DND-41 (cell line): ENCODE results near the gene LHX4.

Experiments
- EZH2 ChIP-seq: IDR thresholded peaks from 3 replicates; pipeline ENCODE4 v1.6.1; 2012; ENCODE audit warnings: borderline replicate concordance, low read depth, mild to moderate bottlenecking, moderate library complexity, low read length, inconsistent platforms; ENCODE audit not compliant: severe bottlenecking
- TF ChIP-seq, protein P1 (sequence below): IDR thresholded peaks from 2 replicates; pipeline ENCODE4 v1.5.1; 2012; ENCODE audit warnings: borderline replicate concordance, low read length, moderate library complexity, mild to moderate bottlenecking; ENCODE audit not compliant: poor library complexity, severe bottlenecking; ENCODE audit errors: extremely low read depth

DNA sequence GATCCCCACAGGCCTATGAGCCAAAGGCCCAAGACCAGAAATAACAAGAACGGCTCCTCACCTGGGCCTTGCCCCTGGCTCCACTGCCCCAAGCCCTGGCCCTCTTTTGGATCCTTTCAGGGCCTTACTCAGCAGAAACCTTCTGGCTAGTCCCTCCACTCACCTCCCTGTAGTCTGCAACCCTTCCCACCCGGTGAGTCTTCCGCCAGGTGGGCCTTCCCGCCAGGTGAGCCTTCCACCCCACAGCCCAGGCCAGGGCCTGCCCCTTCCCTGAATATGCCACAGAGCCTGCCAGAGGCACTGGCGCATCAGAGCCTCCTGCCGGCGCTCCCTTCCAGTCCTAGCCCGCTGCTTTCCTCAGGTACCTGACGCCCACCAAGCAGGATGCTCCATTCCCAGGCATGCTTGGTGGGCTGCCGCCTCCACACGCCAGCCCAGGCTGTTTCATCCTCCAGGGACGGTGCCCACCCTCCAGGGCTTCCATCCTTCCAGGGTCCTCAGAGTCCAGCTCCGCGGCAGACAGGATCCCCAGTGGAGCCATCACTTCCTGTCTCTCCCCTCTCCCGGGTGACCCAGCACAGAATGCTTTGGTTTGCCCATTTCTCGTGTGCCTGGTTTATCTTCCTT is 20.9 kb downstream of the LHX4 start:
- TF ChIP-seq, protein P1, sequence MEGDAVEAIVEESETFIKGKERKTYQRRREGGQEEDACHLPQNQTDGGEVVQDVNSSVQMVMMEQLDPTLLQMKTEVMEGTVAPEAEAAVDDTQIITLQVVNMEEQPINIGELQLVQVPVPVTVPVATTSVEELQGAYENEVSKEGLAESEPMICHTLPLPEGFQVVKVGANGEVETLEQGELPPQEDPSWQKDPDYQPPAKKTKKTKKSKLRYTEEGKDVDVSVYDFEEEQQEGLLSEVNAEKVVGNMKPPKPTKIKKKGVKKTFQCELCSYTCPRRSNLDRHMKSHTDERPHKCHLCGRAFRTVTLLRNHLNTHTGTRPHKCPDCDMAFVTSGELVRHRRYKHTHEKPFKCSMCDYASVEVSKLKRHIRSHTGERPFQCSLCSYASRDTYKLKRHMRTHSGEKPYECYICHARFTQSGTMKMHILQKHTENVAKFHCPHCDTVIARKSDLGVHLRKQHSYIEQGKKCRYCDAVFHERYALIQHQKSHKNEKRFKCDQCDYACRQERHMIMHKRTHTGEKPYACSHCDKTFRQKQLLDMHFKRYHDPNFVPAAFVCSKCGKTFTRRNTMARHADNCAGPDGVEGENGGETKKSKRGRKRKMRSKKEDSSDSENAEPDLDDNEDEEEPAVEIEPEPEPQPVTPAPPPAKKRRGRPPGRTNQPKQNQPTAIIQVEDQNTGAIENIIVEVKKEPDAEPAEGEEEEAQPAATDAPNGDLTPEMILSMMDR, result no peak
- no peak for TF ChIP-seq EZH2
